ENCODE data around the gene ACTL7B.

DNA sequence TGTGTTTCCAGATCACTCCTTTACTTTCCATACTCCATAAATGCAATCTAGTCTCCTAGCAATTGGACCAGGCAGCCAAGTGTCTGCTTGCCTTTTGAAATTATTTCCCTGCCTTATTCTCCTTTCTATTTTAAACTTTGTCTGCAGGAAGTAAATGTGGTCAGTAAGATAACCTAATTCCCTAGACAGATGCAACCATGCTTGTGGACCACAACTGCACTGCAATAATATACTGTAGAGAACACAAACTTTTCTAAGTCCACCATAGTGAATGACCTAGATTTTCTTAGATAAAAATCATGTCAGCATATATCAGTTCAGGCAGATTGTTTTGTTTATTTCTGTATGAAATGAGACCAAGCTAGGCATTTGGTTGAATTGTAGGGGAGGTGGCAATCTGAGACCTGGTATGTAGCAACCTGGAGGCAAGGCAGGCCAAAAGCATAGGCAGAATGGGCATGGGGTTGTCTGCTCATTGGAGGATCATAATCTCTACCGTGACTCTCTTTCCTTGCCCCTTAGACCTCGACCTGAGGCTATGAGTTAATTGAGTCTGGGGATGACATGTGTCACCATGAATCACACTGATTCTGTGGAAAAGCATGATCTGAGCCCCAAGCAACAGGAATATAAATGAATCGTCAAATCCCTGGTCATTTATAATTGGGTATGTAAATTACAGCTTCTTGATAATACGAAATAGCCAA lies 20.7 kb downstream of the ACTL7B start:
- no peak for TF ChIP-seq POLR2A (IDR thresholded peaks at IDR 0.05; ENCODE audit: low read length)
- no peak for TF ChIP-seq GATA1 (IDR thresholded peaks at IDR 0.05; ENCODE audit: low read depth, low read length)

All from erythroblast (primary cell).